ENCODE data around the gene PHF1.
A peak's percentile ranks its signal among the peaks of the same experiment; 100 is the strongest.

The PHF1 gene

GRCh38 chr6:33433001-33433543, 22.3 kb downstream of the PHF1 start:
- no peak for DNase-seq

GRCh38 chr6:33433544-33434191, 22.9 kb downstream of the PHF1 start:
- DNase-seq = no peak

GRCh38 chr6:33434961-33435360, 24.1 kb downstream of the PHF1 start:
- DNase-seq = no peak

GRCh38 chr6:33437666-33438065, 26.9 kb downstream of the PHF1 start:
- DNase-seq = no peak

GRCh38 chr6:33438978-33439594, 28.3 kb downstream of the PHF1 start:
- no peak for DNase-seq

GRCh38 chr6:33439956-33440648, 29.3 kb downstream of the PHF1 start:
- no peak for DNase-seq

GRCh38 chr6:33440649-33441309, 30.0 kb downstream of the PHF1 start:
- no peak for DNase-seq

GRCh38 chr6:33441457-33441856, 30.6 kb downstream of the PHF1 start:
- DNase-seq = no peak

GRCh38 chr6:33442283-33442682, 31.5 kb downstream of the PHF1 start:
- DNase-seq = no peak

GRCh38 chr6:33443025-33443424, 32.2 kb downstream of the PHF1 start:
- DNase-seq = no peak

GRCh38 chr6:33443619-33444504, 33.0 kb downstream of the PHF1 start:
- no peak for DNase-seq

GRCh38 chr6:33445119-33445603, 34.3 kb downstream of the PHF1 start:
- no peak for DNase-seq

GRCh38 chr6:33446356-33446755, 35.5 kb downstream of the PHF1 start:
- no peak for DNase-seq

GRCh38 chr6:33450434-33450833, 39.6 kb downstream of the PHF1 start:
- DNase-seq = no peak

GRCh38 chr6:33451606-33452005, 40.8 kb downstream of the PHF1 start:
- DNase-seq = no peak

GRCh38 chr6:33452496-33452895, 41.7 kb downstream of the PHF1 start:
- no peak for DNase-seq

- DNase-seq = no peak
Observed at GRCh38 chr6:33453393-33454008, 42.7 kb downstream of the PHF1 start.

GRCh38 chr6:33454009-33454946, 43.5 kb downstream of the PHF1 start, which contains the start of gene ZBTB9:
TSS of gene ZBTB9 (plus strand) at chr6:33454576. CDS start at chr6:33455101, 525 bp downstream.
- DNase-seq = peak; percentile 93 to 96

- no peak for DNase-seq
Observed at GRCh38 chr6:33455051-33455450, 44.2 kb downstream of the PHF1 start.

GRCh38 chr6:33456156-33456555, 45.3 kb downstream of the PHF1 start:
- DNase-seq = no peak
